ENCODE data around the gene TIGIT. TPM values are rescaled to one million over a fixed set of nuclear protein-coding genes. Genes with fewer than 3 reads are reported as not detected.

TIGIT gene
- total RNA-seq, 1 donor from 2014 or later, result not detected

DNA sequence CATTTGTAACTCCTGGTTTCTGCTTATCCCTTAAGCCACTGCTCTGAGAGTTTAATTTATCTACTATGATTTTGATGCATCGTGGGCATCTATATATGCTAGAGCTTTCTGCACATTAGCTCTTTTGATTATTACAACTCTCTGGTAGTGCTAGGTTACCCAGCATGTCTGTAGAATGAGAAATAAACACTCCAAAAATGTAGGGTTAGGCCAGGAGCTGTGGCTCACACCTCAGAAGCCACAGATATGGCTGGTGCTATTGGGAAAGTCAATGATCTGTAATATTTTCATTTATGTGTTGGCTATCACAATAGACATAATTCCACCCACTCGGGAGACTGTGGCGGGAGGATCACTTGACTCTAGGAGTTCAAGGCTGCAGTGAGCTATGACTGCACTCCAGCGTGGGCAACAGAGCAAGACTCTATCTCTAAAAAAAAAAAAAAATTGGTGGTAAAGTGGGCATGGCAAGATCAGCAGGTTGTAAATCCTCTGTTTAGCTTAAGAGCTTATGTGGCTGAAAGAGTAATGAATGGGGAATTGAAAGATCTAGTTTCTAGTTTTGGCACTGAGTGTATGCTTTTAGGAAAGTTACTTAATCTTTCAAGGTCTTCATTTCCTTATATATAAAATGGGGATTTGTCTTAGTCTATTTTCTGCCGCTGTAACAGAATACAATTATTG lies 6.3 kb downstream of the TIGIT start:
- DNase-seq (ENCODE audit: low spot score, unreplicated experiment), result no peak
- no peaks in the 10 kb centered on the region for H3K36me3 Mint-ChIP-seq (ENCODE audit: insufficient read depth)
- H3K27ac Mint-ChIP-seq, result no peak overlapping the region
- H3K9me3 Mint-ChIP-seq (ENCODE audit: low read depth), result no peaks in the 10 kb centered on the region
- TF ChIP-seq, protein P1, sequence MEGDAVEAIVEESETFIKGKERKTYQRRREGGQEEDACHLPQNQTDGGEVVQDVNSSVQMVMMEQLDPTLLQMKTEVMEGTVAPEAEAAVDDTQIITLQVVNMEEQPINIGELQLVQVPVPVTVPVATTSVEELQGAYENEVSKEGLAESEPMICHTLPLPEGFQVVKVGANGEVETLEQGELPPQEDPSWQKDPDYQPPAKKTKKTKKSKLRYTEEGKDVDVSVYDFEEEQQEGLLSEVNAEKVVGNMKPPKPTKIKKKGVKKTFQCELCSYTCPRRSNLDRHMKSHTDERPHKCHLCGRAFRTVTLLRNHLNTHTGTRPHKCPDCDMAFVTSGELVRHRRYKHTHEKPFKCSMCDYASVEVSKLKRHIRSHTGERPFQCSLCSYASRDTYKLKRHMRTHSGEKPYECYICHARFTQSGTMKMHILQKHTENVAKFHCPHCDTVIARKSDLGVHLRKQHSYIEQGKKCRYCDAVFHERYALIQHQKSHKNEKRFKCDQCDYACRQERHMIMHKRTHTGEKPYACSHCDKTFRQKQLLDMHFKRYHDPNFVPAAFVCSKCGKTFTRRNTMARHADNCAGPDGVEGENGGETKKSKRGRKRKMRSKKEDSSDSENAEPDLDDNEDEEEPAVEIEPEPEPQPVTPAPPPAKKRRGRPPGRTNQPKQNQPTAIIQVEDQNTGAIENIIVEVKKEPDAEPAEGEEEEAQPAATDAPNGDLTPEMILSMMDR (IDR thresholded peaks at IDR 0.05; ENCODE audit: unreplicated experiment), result no peak
- H3K4me3 Mint-ChIP-seq (ENCODE audit: low read depth), result no peak overlapping the region
- H3K27me3 Mint-ChIP-seq, result no peaks in the 10 kb centered on the region
- H3K4me1 Mint-ChIP-seq (ENCODE audit: low read depth), result no peaks in the 10 kb centered on the region

DNA sequence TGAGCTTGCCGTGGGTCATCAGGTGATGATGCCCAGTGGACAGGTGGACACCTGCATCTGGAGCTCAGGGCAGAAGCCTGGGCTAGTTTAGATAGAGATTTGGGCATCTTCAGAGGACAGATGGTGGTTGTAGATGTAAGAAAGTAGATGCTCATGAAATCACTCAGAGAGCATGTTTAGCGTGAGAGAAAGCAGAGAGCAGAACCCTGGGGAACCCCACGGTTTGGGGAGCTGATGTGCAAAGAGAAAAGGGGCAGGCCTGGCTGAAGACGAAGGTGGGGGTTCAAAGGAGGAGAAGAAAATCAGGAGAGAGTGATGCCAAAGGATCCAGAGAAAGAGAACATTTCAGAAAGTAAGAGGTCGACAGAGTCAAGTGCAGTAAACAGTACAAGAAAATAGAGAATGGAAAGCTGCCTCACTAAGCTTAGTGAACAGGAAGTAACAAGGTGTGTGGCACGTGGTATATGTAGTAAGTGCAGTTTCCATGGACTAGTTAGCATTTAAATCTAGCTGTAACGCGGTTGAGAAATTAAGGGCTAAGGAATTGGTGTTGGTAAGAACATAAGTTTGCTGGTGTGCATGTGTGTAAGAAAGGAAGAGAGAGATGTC lies 13.5 kb downstream of the TIGIT start:
- Mint-ChIP-seq H3K9me3 (ENCODE audit: low read depth) (no peaks in the 10 kb centered on the region), H3K27ac (no peak overlapping the region), H3K4me3 (ENCODE audit: low read depth) (no peak overlapping the region), H3K27me3 (no peaks in the 10 kb centered on the region), H3K36me3 (ENCODE audit: insufficient read depth) (no peaks in the 10 kb centered on the region), H3K4me1 (ENCODE audit: low read depth) (no peaks in the 10 kb centered on the region)
- TF ChIP-seq, protein P1 (IDR thresholded peaks at IDR 0.05; ENCODE audit: unreplicated experiment), result no peak
- DNase-seq (ENCODE audit: low spot score, unreplicated experiment), result no peak

DNA sequence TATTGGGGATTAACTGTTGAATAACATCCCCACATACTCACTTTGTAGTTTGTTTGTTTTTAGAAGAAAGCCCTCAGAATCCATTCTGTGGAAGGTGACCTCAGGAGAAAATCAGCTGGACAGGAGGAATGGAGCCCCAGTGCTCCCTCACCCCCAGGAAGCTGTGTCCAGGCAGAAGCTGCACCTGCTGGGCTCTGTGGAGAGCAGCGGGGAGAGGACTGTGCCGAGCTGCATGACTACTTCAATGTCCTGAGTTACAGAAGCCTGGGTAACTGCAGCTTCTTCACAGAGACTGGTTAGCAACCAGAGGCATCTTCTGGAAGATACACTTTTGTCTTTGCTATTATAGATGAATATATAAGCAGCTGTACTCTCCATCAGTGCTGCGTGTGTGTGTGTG lies 14.0 kb downstream of the TIGIT start:
- no peak overlapping the region for H3K27ac Mint-ChIP-seq
- H3K4me3 Mint-ChIP-seq (ENCODE audit: low read depth), result no peak overlapping the region
- H3K4me1 Mint-ChIP-seq (ENCODE audit: low read depth), result no peaks in the 10 kb centered on the region
- no peaks in the 10 kb centered on the region for H3K9me3 Mint-ChIP-seq (ENCODE audit: low read depth)
- TF ChIP-seq, protein P1 (IDR thresholded peaks at IDR 0.05; ENCODE audit: unreplicated experiment), result no peak
- H3K27me3 Mint-ChIP-seq, result no peaks in the 10 kb centered on the region
- no peak for DNase-seq (ENCODE audit: low spot score, unreplicated experiment)
- no peaks in the 10 kb centered on the region for H3K36me3 Mint-ChIP-seq (ENCODE audit: insufficient read depth)

DNA sequence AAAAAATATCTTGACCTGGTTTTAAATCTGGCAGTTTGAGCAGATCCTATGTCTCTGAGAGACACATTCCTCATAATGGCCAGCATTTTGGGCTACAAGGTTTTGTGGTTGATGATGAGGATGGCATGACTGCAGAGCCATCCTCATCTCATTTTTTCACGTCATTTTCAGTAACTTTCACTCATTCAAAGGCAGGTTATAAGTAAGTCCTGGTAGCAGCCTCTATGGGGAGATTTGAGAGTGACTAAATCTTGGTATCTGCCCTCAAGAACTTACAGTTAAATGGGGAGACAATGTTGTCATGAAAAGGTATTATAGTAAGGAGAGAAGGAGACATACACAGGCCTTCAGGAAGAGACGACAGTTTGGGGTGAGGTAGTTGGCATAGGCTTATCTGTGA lies 14.5 kb downstream of the TIGIT start:
- Mint-ChIP-seq H3K27me3 (no peaks in the 10 kb centered on the region), H3K9me3 (ENCODE audit: low read depth) (no peaks in the 10 kb centered on the region), H3K27ac (no peak overlapping the region), H3K4me1 (ENCODE audit: low read depth) (peaks cover 1% of the 10 kb centered on the region), H3K36me3 (ENCODE audit: insufficient read depth) (no peaks in the 10 kb centered on the region), H3K4me3 (ENCODE audit: low read depth) (no peak overlapping the region)
- TF ChIP-seq, protein P1 (IDR thresholded peaks at IDR 0.05; ENCODE audit: unreplicated experiment), result no peak
- DNase-seq (ENCODE audit: low spot score, unreplicated experiment), result no peak

DNA sequence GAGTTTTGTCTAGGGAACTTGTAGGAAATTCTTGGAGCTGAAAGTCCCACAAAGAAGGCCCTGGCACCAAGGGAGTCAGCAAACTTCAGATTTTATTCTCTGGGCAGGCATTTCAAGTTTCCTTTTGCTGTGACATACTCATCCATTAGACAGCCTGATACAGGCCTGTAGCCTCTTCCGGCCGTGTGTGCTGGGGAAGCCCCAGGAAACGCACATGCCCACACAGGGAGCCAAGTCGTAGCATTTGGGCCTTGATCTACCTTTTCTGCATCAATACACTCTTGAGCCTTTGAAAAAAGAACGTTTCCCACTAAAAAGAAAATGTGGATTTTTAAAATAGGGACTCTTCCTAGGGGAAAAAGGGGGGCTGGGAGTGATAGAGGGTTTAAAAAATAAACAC lies 15.0 kb downstream of the TIGIT start:
- Mint-ChIP-seq H3K9me3 (ENCODE audit: low read depth) (no peaks in the 10 kb centered on the region), H3K36me3 (ENCODE audit: insufficient read depth) (no peaks in the 10 kb centered on the region), H3K27me3 (no peaks in the 10 kb centered on the region), H3K27ac (no peak overlapping the region), H3K4me1 (ENCODE audit: low read depth) (peaks cover 3% of the 10 kb centered on the region), H3K4me3 (ENCODE audit: low read depth) (no peak overlapping the region)
- DNase-seq (ENCODE audit: low spot score, unreplicated experiment), result no peak
- TF ChIP-seq, protein P1 (IDR thresholded peaks at IDR 0.05; ENCODE audit: unreplicated experiment), result no peak

Measured in progenitor cell of endocrine pancreas (in vitro differentiated cells).